Activated gamma-delta T cell (primary cell): ENCODE data around the gene LAPTM4A.
"Not testable (repeated sequence)": the region's sequence is repeated elsewhere in the genome, so short reads cannot be mapped to it uniquely, and the experiment has no call there.

Experiments used
- DNase-seq: peaks from one replicate; lab custom pipeline; 2025; lab: John Stamatoyannopoulos, UW

Gene LAPTM4A

DNA sequence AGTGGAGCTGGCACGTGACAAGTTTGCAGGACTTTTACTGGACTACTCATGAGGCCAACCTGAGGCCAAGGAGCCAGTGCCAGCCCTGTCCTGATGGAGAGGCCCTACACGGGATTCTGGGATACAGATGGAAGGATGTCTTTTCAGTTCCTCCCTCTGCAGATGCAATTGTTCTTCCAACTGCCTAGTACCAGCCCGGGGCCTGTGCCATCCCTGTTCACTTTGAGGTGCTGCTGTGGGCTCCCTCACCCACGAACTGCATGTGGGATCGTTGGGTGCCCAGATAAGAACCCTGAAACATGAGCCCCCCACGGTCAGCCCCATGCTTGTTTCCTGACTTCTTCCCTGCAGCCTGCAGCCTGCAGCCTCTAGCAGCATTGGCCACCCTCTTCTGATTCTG is 25.3 kb upstream of the LAPTM4A start:
- no peak for DNase-seq

DNA sequence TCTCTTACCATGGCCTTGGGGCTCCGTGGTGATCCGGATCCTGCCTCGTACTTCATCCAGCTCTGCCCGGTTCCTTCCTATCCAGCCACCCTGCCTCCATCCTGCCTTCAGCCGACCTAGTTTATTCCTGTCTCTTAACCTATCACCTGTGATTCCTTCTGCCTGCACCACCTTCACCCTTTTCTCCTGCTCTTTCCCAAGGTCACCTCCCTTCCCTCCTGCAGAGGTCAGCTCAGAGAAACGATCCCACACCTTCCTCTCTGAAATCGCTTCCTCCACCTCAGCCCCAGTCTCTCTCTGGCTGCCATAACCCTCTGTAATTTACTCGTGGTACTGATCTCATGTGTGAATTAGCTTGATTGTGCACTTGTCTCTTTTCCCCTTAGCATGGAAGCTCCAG is 23.5 kb upstream of the LAPTM4A start:
- DNase-seq, result no peak

DNA sequence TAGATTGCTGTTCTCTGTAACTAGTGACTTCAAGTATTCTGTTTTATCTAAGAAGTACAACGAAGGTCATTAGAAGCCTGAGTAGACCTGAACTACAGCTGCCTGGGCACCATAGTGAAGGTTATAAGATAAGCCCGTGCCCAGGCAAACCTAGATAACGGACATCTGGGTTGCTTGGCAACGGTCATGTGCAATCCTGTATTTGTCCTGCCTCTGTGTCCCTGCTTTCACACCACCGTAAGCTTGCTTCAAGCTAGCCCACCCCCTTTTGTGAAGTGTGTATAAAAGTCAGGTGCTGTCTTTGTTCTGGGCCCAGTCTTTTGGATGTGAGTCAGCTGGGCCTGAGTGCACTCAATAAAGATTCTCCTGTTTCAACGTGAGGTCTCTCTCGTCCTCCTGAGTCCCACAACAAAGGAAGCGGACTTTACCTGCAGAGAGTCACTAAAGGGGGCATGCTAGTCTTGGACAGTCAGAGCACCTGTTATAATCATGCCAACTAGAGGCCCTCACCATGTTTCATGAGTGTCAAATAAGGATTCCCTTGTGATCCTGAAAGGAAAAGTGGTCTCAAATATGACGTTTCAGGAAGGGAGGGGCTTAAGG is 22.7 kb upstream of the LAPTM4A start:
- DNase-seq, result not testable (repeated sequence)

DNA sequence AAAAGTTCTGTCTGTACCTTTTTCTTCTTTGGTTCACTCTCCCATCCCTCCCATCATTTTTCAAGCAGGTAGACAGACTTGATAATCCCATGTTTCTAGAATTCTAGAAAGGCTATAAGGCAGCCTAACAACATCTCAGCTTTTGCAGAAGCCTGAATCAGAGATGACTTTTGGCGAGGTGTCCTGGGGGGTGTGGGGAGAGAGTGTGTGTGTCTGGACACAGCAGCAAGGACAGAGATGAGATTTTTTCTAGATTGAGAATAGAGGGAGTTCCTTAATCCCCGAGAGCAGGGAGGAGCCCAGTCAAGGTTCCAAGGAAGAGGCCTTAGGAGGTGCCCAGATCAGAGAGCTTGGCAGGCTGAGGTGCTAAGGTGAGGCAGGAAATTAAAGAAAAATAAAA is 22.0 kb upstream of the LAPTM4A start:
- no peak for DNase-seq

DNA sequence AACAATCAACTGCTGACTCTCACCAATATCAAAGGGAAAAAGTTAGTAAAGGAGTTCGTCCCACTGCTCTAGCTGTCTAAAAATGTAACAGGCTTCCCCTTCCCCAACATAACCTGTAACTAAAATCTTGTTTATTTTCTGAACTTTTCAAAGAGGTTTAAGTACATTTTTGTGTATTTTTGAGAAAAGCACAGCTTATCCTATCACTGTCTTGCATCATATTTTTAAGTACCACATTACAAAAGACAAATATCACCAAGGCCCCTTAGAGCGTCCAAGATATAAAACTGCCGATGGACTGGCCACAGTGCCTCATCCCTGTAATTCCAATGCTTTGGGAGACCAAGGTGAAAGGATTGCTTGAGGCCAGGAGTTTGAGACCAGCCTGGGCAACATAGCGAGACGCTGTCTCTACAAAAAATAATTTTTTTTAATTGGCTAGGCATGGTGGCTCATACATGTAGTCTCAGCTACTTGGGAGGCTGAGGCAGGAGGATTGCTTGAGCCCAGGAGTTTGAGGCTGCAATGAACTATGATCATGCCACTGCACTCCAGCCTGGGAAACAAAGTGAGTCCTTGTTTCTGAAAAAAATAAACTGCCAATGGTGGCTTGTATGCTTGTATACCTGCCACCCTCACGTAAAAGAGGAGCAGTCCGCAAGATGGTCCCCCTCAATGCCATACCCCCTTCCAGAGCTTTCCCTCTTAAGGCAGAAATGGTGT is 21.2 kb upstream of the LAPTM4A start:
- DNase-seq, result no peak

DNA sequence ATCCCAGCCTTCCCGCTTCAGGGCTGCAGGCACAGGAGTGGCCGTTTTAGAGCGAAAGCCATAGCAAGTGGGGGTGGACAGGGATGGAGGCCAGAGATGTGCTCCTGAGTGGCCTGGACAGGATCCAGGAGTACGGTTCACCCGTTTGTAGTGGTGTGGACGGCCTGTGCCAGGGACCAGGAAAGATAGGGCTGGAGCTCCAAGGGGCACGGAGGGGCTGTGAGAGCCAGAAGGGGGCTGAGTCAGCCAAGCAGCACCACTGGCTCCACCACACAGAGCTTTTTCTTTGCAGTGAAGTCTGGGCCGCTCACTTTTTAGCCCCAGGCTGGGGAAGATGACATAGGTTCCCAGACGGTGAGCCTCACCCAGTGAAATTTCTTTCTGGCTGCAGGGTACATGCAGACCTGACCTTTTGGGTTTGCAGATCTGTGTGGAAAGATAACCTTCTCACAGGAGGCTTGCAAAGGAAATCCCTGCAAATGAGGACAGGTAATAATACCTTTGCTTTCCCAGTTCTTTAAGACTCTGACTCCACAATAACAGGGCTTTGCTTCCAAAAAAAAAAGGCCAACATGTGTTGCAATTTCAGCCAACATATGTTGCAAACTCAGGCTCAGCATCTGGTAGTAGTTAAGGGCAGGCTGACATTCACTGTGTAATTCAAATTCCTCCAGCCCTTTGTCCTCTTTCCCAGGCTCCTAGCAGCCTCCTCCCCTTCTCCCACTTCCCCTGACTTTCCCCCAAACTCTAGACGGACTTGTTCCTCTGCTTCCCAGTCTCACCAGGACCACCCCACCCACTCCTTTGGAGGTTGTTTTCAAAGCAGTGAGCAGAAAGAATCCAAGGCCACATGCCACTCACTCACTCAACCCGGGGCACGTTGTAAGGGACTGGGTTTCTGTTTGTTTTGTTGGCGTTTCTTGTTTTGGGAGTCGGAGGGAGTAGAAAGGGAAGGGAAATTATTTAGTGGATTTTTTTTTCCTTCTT is 20.3 kb upstream of the LAPTM4A start:
- DNase-seq, result no peak

DNA sequence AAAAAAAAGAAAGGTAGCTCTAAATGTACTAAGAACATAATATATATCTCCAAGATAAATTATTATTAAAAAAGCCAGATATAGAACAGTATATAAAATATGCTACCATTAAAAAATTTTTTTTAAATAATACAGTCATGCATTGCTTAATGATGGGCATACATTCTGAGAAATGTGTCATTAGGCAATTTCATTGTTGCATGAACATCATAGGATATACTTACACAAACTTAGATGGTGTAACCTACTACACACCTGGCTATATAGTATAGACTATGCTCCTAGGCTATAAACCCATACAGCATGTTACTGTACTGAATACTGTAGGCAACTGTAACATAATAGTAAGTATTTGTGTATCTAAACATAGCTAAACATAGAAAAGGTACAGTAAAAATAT is 18.3 kb upstream of the LAPTM4A start:
- DNase-seq, result no peak

DNA sequence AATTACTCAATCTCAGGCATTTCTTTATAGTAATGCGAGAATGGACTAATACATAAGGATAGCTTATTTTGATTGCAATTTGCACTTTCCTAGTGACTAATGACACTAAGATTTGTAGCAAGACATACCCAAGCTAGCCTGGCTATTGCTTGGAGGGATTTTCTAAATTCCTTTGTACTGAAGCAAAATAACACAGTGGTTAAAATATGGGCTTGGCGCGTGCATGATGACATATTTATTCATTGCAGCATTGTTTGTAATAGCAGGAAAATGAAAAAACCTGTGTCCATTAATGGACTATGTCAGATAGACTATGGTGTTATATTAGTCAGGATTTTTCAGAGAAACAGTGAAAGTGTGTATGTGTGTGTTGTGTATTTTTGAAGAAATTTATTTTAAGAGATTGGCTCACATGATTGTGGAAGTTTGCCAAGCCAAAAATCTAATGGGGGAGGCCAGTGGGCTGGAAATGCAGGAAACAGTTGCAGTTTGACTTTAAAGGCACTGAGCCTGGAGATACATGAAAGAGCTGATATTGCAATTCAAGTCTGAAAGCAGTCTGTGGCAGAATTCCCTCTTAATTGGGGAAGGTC is 16.7 kb upstream of the LAPTM4A start:
- no peak for DNase-seq

DNA sequence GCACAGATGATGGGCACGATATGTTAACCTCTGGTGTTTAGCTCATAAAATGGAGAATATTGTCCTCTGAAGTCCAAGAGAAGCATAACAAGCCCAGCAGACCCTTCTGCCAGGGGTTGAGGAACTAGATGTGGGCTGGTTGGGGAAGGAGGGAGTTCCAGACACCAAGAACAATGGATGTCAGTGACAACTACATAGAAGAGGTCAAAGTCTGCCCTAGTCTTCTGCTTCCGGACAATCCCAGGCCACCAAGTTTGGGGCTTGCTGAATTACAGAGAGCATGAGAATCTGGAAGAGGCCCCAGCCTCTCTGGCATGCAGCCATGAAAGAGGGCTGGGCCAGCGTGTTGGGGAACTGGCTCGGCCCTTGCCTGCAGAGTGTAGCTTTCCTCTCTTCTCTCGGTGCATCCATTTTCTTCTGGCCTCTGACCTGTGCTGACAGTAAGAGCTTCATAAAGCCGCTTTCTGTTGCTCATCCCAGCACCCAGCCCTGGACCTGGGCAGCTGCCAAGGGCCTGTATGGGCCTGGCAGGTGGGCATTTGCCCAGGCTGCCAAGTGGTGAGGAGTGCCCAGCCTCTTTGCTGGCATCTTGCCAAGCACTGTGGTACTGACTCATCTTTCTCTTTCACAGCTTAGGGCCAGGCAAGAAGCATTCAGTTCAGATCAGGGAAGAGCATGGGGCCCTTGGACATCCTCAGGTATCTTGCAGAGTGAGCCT is 14.6 kb upstream of the LAPTM4A start:
- no peak for DNase-seq

DNA sequence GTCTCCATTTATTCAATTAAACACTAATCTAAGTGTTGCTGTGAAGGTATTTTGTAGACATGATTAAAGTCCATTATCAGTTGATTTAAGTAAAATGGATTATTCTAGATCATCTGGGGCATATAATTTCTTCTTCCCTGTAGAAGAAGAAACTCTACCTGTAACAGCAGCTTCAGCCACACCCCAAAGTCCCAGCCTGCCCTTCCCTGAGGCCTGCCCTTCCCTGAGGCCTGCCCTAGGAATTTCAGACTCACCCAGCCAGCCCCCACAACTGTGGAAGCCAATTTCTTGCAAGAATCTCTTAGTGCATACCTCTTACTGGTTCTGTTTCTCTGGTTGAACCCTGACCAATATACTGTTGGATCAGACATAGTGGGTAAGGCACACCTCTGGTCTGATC is 13.4 kb upstream of the LAPTM4A start:
- no peak for DNase-seq

DNA sequence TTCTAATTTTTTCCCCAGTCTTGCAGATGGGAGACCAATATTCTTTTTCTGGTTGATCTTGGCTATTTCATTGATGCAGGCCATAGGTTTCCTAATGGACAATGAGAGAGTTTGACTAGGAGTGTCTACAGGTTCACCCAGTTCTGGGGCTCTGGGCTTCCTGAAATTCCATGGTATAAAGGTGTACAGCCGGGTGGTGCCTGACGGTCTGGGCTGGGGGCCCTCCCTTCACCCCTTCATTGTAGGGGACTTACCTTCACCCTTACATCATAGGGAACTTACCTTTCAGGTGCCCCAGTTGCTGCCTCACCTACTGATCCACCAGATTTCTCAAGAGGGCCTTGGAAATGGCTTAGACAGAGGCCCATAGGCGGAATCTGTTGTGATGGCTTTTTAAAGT is 13.0 kb upstream of the LAPTM4A start:
- DNase-seq, result no peak

DNA sequence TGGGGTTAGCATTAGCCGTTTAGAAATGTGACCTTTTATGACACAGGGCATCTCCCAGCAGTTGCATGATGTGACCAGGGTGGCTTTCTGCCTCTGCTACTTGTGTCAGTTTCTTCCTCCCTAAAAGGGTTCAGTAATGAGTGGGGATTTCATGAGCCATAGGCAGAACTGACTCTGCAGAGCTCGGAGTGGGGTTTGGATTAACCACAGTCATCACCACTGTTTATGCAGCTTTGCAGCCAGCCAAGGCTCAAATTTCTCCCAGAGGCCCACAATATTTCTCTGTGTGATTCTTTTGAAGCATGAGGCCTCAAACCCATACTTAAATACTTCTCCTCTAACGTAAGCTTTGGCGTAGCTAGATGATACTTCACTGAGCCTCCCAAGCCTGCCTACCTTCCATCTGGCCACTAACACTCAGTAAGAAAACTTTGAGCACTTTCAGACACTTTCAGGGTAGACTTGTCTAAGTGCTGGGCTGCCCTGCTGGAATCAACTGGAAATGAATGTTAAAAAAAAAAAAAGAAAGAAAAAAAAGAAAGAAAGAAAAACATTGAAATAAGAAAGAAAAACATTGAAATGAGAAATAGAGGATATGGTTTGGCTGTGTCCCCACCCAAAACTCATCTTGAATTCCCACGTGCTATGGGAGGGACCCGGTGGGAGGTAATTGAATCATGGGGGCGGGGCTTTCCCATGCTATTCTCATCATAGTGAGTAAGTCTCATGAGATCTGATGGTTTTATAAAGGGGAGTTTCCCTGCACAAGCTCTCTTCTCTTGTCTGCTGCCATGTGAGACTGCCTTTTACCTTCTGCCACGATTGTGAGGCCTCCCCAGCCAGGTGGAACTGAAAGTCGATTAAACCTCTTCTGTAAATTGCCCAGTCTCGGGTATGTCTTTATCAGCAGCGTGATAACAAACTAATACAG is 11.5 kb upstream of the LAPTM4A start:
- no peak for DNase-seq

DNA sequence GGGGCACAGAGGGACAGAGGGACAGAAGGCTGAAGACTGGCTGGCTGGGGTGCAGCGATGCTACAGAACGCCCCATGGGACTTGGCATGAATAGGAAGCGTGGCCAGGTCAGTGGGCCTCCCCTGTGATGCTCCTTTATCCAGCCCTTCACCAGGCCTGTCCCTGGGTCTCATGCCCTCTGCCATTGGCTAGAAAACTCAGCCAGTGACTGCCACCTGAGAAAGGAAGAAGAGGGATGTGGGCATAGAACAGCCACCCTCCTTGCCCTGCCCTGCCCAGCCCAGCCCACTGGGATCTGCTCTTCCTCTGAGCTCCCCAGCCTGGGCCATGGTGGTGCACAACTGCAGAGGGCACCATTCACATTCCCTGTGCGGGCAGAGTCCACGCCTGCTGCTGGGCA is 10.5 kb upstream of the LAPTM4A start:
- no peak for DNase-seq

DNA sequence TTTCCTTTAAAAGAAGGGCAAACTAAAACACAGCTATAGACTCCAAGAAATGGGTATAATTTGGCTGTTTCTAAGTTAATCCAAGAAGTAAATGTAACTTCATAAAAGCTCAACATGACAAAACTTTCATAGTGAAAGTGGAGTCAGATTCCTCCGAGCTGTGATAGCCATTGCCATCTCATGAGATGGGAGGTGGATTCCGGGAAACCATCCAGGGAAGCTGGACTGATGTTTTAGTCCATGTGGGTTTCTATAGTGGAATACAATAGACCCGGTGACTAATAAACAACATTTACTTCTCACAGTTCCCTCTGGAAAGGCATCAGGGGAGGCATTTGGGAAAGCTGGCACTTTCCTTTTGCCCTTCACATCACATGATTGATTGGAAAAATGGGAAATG is 10.0 kb upstream of the LAPTM4A start:
- no peak for DNase-seq

DNA sequence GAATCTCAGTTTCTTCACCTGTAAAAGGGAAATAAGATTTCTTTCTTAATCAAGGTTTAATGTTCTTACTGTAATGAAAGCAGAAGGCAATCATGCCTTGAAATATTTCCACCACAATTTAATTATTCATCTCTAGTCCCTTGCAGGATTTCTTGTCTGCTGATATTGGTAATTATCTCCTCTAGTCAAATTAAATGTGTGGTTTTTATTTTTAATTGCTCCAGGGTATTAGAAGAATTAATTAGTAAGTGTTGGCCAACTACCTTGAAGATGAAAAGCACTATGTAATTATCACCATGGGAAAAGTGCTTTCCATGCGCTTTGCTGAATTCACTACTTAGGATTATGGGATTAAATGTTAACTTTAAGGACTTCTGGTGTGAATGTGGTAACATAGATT is 8.7 kb upstream of the LAPTM4A start:
- DNase-seq, result no peak

DNA sequence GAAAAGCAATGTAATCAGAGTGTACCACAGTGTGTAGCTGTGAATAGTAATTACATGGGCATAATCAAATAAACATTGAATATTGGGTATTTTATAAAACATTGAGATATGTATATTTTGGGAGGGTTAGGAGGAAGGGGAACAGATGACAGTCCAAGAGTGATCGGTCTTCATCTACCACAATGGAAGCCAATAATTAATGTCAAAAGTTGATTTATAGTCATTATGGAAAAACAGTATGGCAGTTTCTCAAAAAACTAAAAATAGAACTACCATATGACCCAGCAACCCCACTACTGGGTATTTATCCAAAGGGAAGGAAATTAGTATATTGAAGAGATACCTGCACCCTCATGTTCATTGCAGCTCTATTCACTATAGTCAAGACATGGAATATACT is 5.8 kb upstream of the LAPTM4A start:
- DNase-seq, result no peak

DNA sequence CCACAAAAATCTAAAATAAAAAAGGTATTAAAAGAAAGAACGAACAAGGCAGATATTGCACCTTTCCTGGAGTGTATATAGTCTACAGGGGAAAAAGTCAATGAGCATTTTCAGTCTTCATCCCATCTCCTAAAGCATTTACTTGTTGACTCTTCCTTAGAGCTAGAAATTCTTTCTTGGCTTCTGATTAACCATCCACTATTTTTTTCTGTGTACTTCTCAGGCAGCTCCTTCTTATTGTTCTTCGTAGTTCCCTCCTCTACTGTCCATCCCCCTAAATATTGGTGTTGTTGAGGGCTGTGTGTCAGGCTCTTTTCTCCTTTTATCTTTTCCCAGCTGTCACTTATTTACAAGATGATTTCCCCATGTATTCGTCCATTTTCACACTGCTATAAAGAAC is 3.5 kb upstream of the LAPTM4A start:
- no peak for DNase-seq

DNA sequence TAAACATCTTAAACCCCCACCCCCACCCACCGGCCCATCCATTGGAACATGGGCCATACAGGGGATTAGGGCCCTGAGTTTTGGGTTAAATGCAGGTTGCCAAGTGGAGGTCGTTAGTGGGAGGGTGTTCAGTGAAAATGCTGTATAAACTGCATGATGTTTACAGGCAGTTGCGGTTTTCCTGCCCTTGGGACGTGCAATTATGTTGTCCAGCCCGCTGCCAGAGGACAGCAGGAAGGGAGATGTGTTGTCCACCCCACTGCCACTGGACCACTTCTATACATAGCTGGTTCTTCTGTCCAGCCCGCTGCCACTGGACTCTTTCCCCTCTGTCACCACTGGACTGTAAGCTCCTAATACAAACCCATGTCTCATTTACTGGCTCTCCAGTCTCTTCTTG is 2.7 kb upstream of the LAPTM4A start:
- DNase-seq, result no peak

DNA sequence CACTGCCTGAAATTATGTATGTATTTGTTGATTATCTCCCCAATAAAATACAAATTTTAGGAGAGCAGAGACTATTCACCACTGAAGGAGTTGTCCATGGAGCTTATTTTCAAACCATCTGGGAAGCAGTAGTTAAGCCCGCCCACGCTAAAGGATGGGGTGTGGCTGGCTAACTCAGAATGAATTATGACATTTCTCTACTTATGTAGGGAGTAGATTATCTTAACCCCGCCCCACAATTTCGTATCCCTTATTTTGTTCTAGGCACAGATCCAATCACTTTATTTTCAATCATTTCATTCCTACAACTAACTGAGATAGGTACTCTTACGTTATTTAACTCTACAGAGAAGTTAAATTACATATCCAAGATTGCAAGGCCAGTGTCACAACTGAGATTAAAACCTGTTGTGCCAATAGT is 1.4 kb upstream of the LAPTM4A start:
- no peak for DNase-seq

DNA sequence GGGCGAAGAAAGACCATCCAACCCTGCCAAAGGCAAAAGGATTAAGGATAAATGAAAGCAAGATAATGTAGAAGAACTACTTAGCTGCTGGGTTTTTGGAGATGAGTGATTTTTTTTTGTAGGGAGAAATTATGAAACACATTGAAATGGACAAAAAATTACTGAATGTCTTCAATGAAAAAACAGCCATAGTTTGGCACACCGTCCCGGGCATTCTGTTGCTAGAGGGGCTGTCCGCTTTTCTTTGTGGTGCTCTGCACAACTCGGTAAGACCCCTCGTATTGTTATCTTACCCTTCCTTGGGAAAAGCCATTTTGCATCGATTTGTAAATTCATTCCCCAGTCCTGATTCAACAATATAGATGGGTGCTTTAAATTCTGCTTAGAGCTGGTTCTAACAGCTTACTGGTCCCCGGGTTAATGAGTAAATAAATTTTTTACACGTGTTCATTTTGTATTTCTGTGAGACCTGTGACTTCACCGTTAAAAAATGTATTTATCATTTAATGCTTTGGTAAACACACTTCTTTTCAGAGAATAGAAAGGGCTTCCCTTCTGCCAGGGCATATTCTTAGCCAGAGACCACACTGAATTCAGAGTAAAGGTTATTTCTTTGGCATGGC is 912 bp upstream of the LAPTM4A start:
- DNase-seq, result no peak
